GM12878 (cell line): ENCODE results near the gene KLK5. TPM values are rescaled to one million over a fixed set of nuclear protein-coding genes. Genes with fewer than 3 reads are reported as not detected.

ENCODE experiments used
- CBX5 ChIP-seq: sonication (generic); IDR thresholded peaks from 2 replicates; pipeline ENCODE4 v1.6.1; 2016; ENCODE audit warnings: low read depth, moderate library complexity, mild to moderate bottlenecking, inconsistent platforms
- CEBPB ChIP-seq, 2 experiments: fragments of 150-350 bp in 1 of 2; IDR thresholded peaks; 2 replicates each; pipeline ENCODE4 v1.6.1; 2012 to 2014; ENCODE audit warnings: low read depth in 2 of 2, low read length in 2 of 2, borderline replicate concordance in 1 of 2, inconsistent platforms in 1 of 2
- CEBPZ ChIP-seq: fragments of 150-350 bp; IDR thresholded peaks from 2 replicates; pipeline ENCODE4 v1.6.1; 2016; ENCODE audit warnings: low read depth, low read length
- E2F4 ChIP-seq: IDR thresholded peaks from 2 replicates; pipeline ENCODE4 v1.6.1; 2012; ENCODE audit warnings: low read depth, low read length, improper control_type of control experiment
- ETV6 ChIP-seq, 2 experiments: fragments of 450-650 bp in 1 of 2; IDR thresholded peaks in 1 of 2; conservative IDR thresholded peaks in 1 of 2; 2 replicates each; pipeline ENCODE4 v1.6.1; 2014; ENCODE audit warnings: antibody characterized with exemption in 1 of 2, borderline replicate concordance in 1 of 2, low read depth in 1 of 2, mild to moderate bottlenecking in 1 of 2, moderate library complexity in 1 of 2
- IRF5 ChIP-seq: fragments of 450-650 bp; IDR thresholded peaks from 2 replicates; pipeline ENCODE4 v1.6.1; 2017; ENCODE audit warnings: borderline replicate concordance
- KLF5 ChIP-seq: fragments of 450-650 bp; IDR thresholded peaks from 2 replicates; pipeline ENCODE4 v1.6.1; 2014; ENCODE audit warnings: mild to moderate bottlenecking; ENCODE audit not compliant: partially characterized antibody
- NFYB ChIP-seq: IDR thresholded peaks from 2 replicates; pipeline ENCODE4 v1.6.1; 2011; ENCODE audit warnings: low read depth, mild to moderate bottlenecking, low read length, improper control_type of control experiment, moderate library complexity; ENCODE audit not compliant: insufficient read depth
- SIN3A ChIP-seq: IDR thresholded peaks from 2 replicates; pipeline ENCODE4 v1.6.1; 2012; ENCODE audit warnings: low read depth, low read length, improper control_type of control experiment
- STAT1 ChIP-seq: fragments of 450-650 bp; conservative IDR thresholded peaks from 2 replicates; pipeline ENCODE4 v1.6.1; 2014; ENCODE audit warnings: antibody characterized with exemption, mild to moderate bottlenecking
- WRNIP1 ChIP-seq: IDR thresholded peaks from 2 replicates; pipeline ENCODE4 v1.6.1; 2011; ENCODE audit warnings: low read depth, low read length, improper control_type of control experiment, borderline replicate concordance
- ZNF24 ChIP-seq: fragments of 450-650 bp; IDR thresholded peaks from 2 replicates; pipeline ENCODE4 v1.6.1; 2017; ENCODE audit warnings: antibody characterized with exemption, mild to moderate bottlenecking
- ZNF622 ChIP-seq: fragments of 450-650 bp; IDR thresholded peaks from 2 replicates; pipeline ENCODE4 v1.6.1; 2017; ENCODE audit warnings: mild to moderate bottlenecking, inconsistent platforms
- polyA plus RNA-seq, 11 experiments: library from polyadenylated mRNA; depleted of rRNA in 4 of 11; unstranded in 6 of 11; stranded (reverse) in 5 of 11; fragments of >200 nt; fragmentation: Nextera tagmentation in 4 of 11; fragmentation: Illumina TruSeq in 1 of 11; extraction: Ambion mirVana in 4 of 11; extraction: Trizol in 1 of 11; gene quantifications; 1 replicate in 1 of 11; 2 replicates in 10 of 11; pipeline versions ENCODE4 v1.2.1 to v1.2.3, GENCODE V29; 2011 to 2016; ENCODE audit warnings: inconsistent platforms in 2 of 11, missing spikeins in 2 of 11, low read depth in 1 of 11
- total RNA-seq, 4 experiments: library from RNA; depleted of rRNA in 3 of 4; stranded (reverse); fragments of >200 nt in 3 of 4; fragmentation: Illumina TruSeq in 1 of 4; extraction: Trizol in 1 of 4; gene quantifications; 2 replicates each; pipeline versions ENCODE4 v1.2.1 to v1.2.3, GENCODE V29; 2013 to 2021
- TF ChIP-seq, protein P1 (sequence below): fragments of 450-650 bp; conservative IDR thresholded peaks from 2 replicates; pipeline ENCODE4 v1.6.1; 2017; ENCODE audit warnings: mild to moderate bottlenecking, moderate library complexity
- TF ChIP-seq, protein P2 (sequence below): IDR thresholded peaks from 2 replicates; pipeline ENCODE4 v1.6.1; 2012; ENCODE audit warnings: low read depth, low read length, improper control_type of control experiment

KLK5 gene
- total and polyA plus RNA-seq, 10 of the 15 experiments (the other 5 are each of a cell fraction or from before 2014, with no cell fraction given), result 0.16 TPM; not detected in 9

- TF ChIP-seq NFYB (no peak), CEBPB (IDR thresholded peaks at IDR 0.05; ENCODE audit: borderline replicate concordance in 1 of 2, low read depth in 2 of 2, low read length in 2 of 2) (0 out of 4 replicates have a peak, but pooled peaks of 1 of the 2 experiments have one; percentile 46), ZNF24 (peak; percentile 71; the same call in 1 of the 2 replicates), IRF5 (no peak), E2F4 (no peak), CEBPZ (no peak), ZNF622 (no peak), KLF5 (peak; percentile 32), ETV6 (conservative IDR thresholded peaks at IDR 0.05 in 1 of 2, IDR thresholded peaks at IDR 0.05 in 1 of 2; ENCODE audit: borderline replicate concordance in 1 of 2, low read depth in 1 of 2) (peak in 1 of 2 experiments; percentile 7; a peak in 1 of 4 replicates), CBX5 (no peak), STAT1 (no peak), WRNIP1 (no peak), SIN3A (no peak)
- TF ChIP-seq, protein P1, sequence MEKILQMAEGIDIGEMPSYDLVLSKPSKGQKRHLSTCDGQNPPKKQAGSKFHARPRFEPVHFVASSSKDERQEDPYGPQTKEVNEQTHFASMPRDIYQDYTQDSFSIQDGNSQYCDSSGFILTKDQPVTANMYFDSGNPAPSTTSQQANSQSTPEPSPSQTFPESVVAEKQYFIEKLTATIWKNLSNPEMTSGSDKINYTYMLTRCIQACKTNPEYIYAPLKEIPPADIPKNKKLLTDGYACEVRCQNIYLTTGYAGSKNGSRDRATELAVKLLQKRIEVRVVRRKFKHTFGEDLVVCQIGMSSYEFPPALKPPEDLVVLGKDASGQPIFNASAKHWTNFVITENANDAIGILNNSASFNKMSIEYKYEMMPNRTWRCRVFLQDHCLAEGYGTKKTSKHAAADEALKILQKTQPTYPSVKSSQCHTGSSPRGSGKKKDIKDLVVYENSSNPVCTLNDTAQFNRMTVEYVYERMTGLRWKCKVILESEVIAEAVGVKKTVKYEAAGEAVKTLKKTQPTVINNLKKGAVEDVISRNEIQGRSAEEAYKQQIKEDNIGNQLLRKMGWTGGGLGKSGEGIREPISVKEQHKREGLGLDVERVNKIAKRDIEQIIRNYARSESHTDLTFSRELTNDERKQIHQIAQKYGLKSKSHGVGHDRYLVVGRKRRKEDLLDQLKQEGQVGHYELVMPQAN, result 0 out of 2 replicates have a peak, but pooled peaks have one; percentile 37
- TF ChIP-seq, protein P2, sequence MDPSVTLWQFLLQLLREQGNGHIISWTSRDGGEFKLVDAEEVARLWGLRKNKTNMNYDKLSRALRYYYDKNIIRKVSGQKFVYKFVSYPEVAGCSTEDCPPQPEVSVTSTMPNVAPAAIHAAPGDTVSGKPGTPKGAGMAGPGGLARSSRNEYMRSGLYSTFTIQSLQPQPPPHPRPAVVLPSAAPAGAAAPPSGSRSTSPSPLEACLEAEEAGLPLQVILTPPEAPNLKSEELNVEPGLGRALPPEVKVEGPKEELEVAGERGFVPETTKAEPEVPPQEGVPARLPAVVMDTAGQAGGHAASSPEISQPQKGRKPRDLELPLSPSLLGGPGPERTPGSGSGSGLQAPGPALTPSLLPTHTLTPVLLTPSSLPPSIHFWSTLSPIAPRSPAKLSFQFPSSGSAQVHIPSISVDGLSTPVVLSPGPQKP, result no peak
These were observed 56.1 kb downstream of the KLK5 start (continued) for GRCh38 chr19:50896591-50897190.
